H1 (cell line): ENCODE data around the gene HES1. TPM values are rescaled to one million over a fixed set of nuclear protein-coding genes. Genes with fewer than 3 reads are reported as not detected.
A peak's percentile ranks its signal among the peaks of the same experiment; 100 is the strongest.

Experiments
- CTCF ChIA-PET: fragments of 300-600 bp; sonication (Branson Sonifier 250); formaldehyde crosslinking; loops from one replicate; lab custom pipeline; 2021; ENCODE audit not compliant: partially characterized antibody; lab: Charles Lee
- POLR2A ChIA-PET: fragments of 300-600 bp; sonication (Branson Sonifier 250); formaldehyde crosslinking; loops from one replicate; lab custom pipeline; 2021; ENCODE audit warnings: inconsistent platforms; ENCODE audit not compliant: partially characterized antibody; lab: Charles Lee
- DNase-seq, 2 experiments: peaks; one replicate each; pipeline versions ENCODE4 v3.0.0 to v3.0.0-alpha.2; 2010 to 2022; ENCODE audit warnings: low spot score in 2 of 2, low read depth in 1 of 2, mixed read lengths in 1 of 2
- FAIRE-seq: peaks from 2 replicates; lab custom pipeline; 2011; peaks lifted over from hg19 to GRCh38; lab: Jason Lieb, UNC
- H2AFZ ChIP-seq: 2 replicates; pipeline ENCODE4 v1.8.1; 2012; ENCODE audit warnings: low read length, inconsistent platforms
- H2AK5ac ChIP-seq: 2 replicates; pipeline ENCODE4 v1.6.1; 2013; ENCODE audit warnings: low read depth, low read length
- H2BK120ac ChIP-seq: replicated peaks from 2 replicates; pipeline ENCODE3; 2013; ENCODE audit warnings: low read depth, low read length, inconsistent platforms
- H2BK12ac ChIP-seq: 2 replicates; pipeline ENCODE4 v1.6.1; 2013; ENCODE audit warnings: low read depth, low read length
- H2BK15ac ChIP-seq: 2 replicates; pipeline ENCODE4 v1.6.1; 2013; ENCODE audit warnings: low read length
- H2BK20ac ChIP-seq: 2 replicates; pipeline ENCODE4 v1.6.1; 2013; ENCODE audit warnings: low read length
- H2BK5ac ChIP-seq: 2 replicates; pipeline ENCODE4 v1.6.1; 2013; ENCODE audit warnings: low read depth, low read length
- H3K14ac ChIP-seq: 2 replicates; pipeline ENCODE4 v1.6.1; 2013; ENCODE audit warnings: inconsistent platforms; ENCODE audit not compliant: insufficient read length
- H3K18ac ChIP-seq: 2 replicates; pipeline ENCODE4 v1.6.1; 2013; ENCODE audit warnings: low read length; ENCODE audit errors: extremely low read depth
- H3K23ac ChIP-seq: 2 replicates; pipeline ENCODE4 v1.6.1; 2013; ENCODE audit warnings: inconsistent platforms; ENCODE audit not compliant: insufficient read length
- H3K23me2 ChIP-seq: 2 replicates; pipeline ENCODE4 v1.6.1; 2013; ENCODE audit warnings: low read depth, low read length
- H3K27ac ChIP-seq: 2 replicates; pipeline ENCODE4 v1.6.1; 2011; ENCODE audit warnings: low read depth, low read length, inconsistent platforms
- H3K27me3 ChIP-seq, 4 experiments: replicated peaks in 1 of 4; 1 replicate in 1 of 4; 2 replicates in 3 of 4; pipeline versions ENCODE4 v1.6.1 to v1.8.1; 2011 to 2013; ENCODE audit warnings: low read length in 3 of 4, mild to moderate bottlenecking in 3 of 4, inconsistent platforms in 2 of 4, mixed read lengths in 2 of 4, moderate library complexity in 1 of 4; ENCODE audit not compliant: control insufficient read depth in 3 of 4, insufficient read depth in 3 of 4; ENCODE audit errors: extremely low read depth in 1 of 4
- H3K36me3 ChIP-seq, 4 experiments: 2 replicates each; pipeline versions ENCODE4 v1.6.1 to v1.8.1; 2011 to 2013; ENCODE audit warnings: mild to moderate bottlenecking in 4 of 4, low read length in 3 of 4, moderate library complexity in 2 of 4, control low read depth in 1 of 4, inconsistent platforms in 1 of 4; ENCODE audit not compliant: insufficient read depth in 4 of 4, control insufficient read depth in 2 of 4
- H3K4ac ChIP-seq: replicated peaks from 2 replicates; pipeline ENCODE3; 2013; ENCODE audit warnings: low read length, low read depth, mixed read lengths, inconsistent platforms; ENCODE audit not compliant: insufficient read length
- H3K4me1 ChIP-seq, 4 experiments: replicated peaks in 1 of 4; 1 replicate in 1 of 4; 2 replicates in 3 of 4; pipeline versions ENCODE4 v1.6.1 to v1.8.1; 2011 to 2013; ENCODE audit warnings: low read length in 3 of 4, inconsistent platforms in 2 of 4, mixed read lengths in 1 of 4; ENCODE audit not compliant: insufficient read depth in 4 of 4, control insufficient read depth in 3 of 4
- H3K4me2 ChIP-seq, 2 experiments: 2 replicates each; pipeline versions ENCODE4 v1.6.1 to v1.8.1; 2011 to 2013; ENCODE audit warnings: low read depth in 2 of 2, low read length in 2 of 2, control low read depth in 1 of 2, inconsistent platforms in 1 of 2, mild to moderate bottlenecking in 1 of 2; ENCODE audit not compliant: insufficient read depth in 1 of 2
- H3K4me3 ChIP-seq, 4 experiments: fragments of 200-600, 300-600 bp in 1 of 4; sonication (generic), shearing (Covaris generic), sonication (Bioruptor Twin) in 1 of 4; 2 replicates each; pipeline versions ENCODE4 v1.5.1 to v1.8.1; 2011 to 2016; ENCODE audit warnings: low read length in 4 of 4, low read depth in 3 of 4, control low read depth in 2 of 4, inconsistent platforms in 2 of 4, mild to moderate bottlenecking in 2 of 4, mixed read lengths in 1 of 4, moderate library complexity in 1 of 4; ENCODE audit not compliant: insufficient read depth in 2 of 4; ENCODE audit errors: extremely low read depth in 1 of 4
- H3K56ac ChIP-seq: replicated peaks from 2 replicates; pipeline ENCODE3; 2013; ENCODE audit warnings: low read depth, mild to moderate bottlenecking, mixed read lengths, low read length, inconsistent platforms; ENCODE audit not compliant: insufficient read length
- H3K79me1 ChIP-seq: 2 replicates; pipeline ENCODE4 v1.6.1; 2013; ENCODE audit warnings: low read depth, low read length, control low read depth
- H3K79me2 ChIP-seq, 2 experiments: 2 replicates each; pipeline versions ENCODE4 v1.6.1 to v1.8.1; 2012 to 2013; ENCODE audit warnings: low read length in 2 of 2, mild to moderate bottlenecking in 2 of 2, inconsistent platforms in 1 of 2; ENCODE audit not compliant: insufficient read depth in 2 of 2, control insufficient read depth in 1 of 2
- H3K9ac ChIP-seq, 4 experiments: replicated peaks in 1 of 4; 1 replicate in 1 of 4; 2 replicates in 3 of 4; pipeline versions ENCODE4 v1.6.1 to v1.8.1; 2011 to 2013; ENCODE audit warnings: low read depth in 3 of 4, low read length in 3 of 4, control low read depth in 2 of 4, mild to moderate bottlenecking in 2 of 4, moderate library complexity in 2 of 4, inconsistent platforms in 1 of 4; ENCODE audit errors: extremely low read depth in 1 of 4
- H3K9me3 ChIP-seq, 2 experiments: 2 replicates each; pipeline versions ENCODE4 v1.6.1 to v1.8.1; 2012 to 2013; ENCODE audit warnings: mild to moderate bottlenecking in 2 of 2, moderate library complexity in 2 of 2, control low read depth in 1 of 2, inconsistent platforms in 1 of 2, low read depth in 1 of 2, low read length in 1 of 2, mixed read lengths in 1 of 2; ENCODE audit not compliant: insufficient read depth in 2 of 2
- H4K20me1 ChIP-seq, 2 experiments: replicated peaks in 1 of 2; 2 replicates each; pipeline versions ENCODE3 to v1.8.1; 2011 to 2013; ENCODE audit warnings: inconsistent platforms in 2 of 2, low read length in 2 of 2, mild to moderate bottlenecking in 1 of 2; ENCODE audit not compliant: insufficient read depth in 2 of 2, control insufficient read depth in 1 of 2
- H4K5ac ChIP-seq: 2 replicates; pipeline ENCODE4 v1.6.1; 2013; ENCODE audit warnings: low read length, low read depth, mixed read lengths, inconsistent platforms; ENCODE audit not compliant: insufficient read length
- H4K8ac ChIP-seq: 2 replicates; pipeline ENCODE4 v1.8.0; 2013; ENCODE audit warnings: mild to moderate bottlenecking, moderate library complexity, low read length, inconsistent platforms; ENCODE audit not compliant: insufficient read depth; ENCODE audit errors: extremely low read depth
- H4K91ac ChIP-seq: replicated peaks from 2 replicates; pipeline ENCODE3; 2013; ENCODE audit warnings: low read length, mixed read lengths, inconsistent platforms; ENCODE audit not compliant: insufficient read length
- CBX5 ChIP-seq: fragments of 300-800, 300-1000 bp; sonication (generic); IDR thresholded peaks from 2 replicates; pipeline ENCODE4 v1.7.1; 2016; ENCODE audit warnings: antibody characterized with exemption, low read length, low read depth
- E2F6 ChIP-seq: IDR thresholded peaks from 2 replicates; pipeline ENCODE4 v1.6.1; 2012; ENCODE audit warnings: inconsistent platforms
- HDAC2 ChIP-seq, 2 experiments: fragments of 300-600 bp in 1 of 2; sonication (generic) in 1 of 2; IDR thresholded peaks; 2 replicates each; pipeline ENCODE4 v1.6.1; 2011 to 2012; ENCODE audit warnings: low read depth in 2 of 2, low read length in 2 of 2, mild to moderate bottlenecking in 2 of 2, moderate library complexity in 2 of 2, borderline replicate concordance in 1 of 2, inconsistent platforms in 1 of 2
- HDAC6 ChIP-seq: IDR thresholded peaks from one replicate; pipeline ENCODE4 v1.7.1; 2012; ENCODE audit warnings: low read depth, mild to moderate bottlenecking, inconsistent platforms, low read length, moderate library complexity
- NANOG ChIP-seq: IDR thresholded peaks from 2 replicates; pipeline ENCODE4 v1.6.1; 2011; ENCODE audit warnings: low read length, low read depth, mild to moderate bottlenecking, inconsistent platforms; ENCODE audit not compliant: insufficient read depth, poor library complexity, severe bottlenecking
- RAD21 ChIP-seq, 2 experiments: IDR thresholded peaks in 1 of 2; conservative IDR thresholded peaks in 1 of 2; 2 replicates each; pipeline ENCODE4 v1.6.1; 2011; ENCODE audit warnings: low read depth in 2 of 2, low read length in 2 of 2, improper control_type of control experiment in 1 of 2, inconsistent platforms in 1 of 2, mild to moderate bottlenecking in 1 of 2, moderate library complexity in 1 of 2
- RFX5 ChIP-seq: IDR thresholded peaks from 2 replicates; pipeline ENCODE4 v1.6.1; 2011; ENCODE audit warnings: low read depth, low read length, improper control_type of control experiment, borderline replicate concordance
- RNF2 ChIP-seq: fragments of 200-900, 300-1000 bp; sonication (generic); IDR thresholded peaks from 2 replicates; pipeline ENCODE4 v1.7.1; 2016; ENCODE audit warnings: borderline replicate concordance, low read depth, mild to moderate bottlenecking, antibody characterized with exemption, low read length; ENCODE audit not compliant: poor library complexity, severe bottlenecking; ENCODE audit errors: missing control alignments
- WGBS, 2 experiments: shearing (Covaris generic) in 1 of 2; methylation state at CpG; one replicate each; pipeline versions ENCODE4 v1.1.6 to v1.1.7; 2013 to 2015; ENCODE audit warnings: low lambda C conversion rate in 2 of 2, mixed read lengths in 2 of 2, inconsistent platforms in 1 of 2, low coverage in 1 of 2, missing lambda C conversion rate in 1 of 2; ENCODE audit not compliant: insufficient replicate concordance in 2 of 2, insufficient coverage in 1 of 2, insufficient read length in 1 of 2; ENCODE audit errors: extremely low coverage in 1 of 2, missing lambda C conversion rate in 1 of 2; 5-methylcytosine and 5-hydroxymethylcytosine counted together
- polyA plus RNA-seq, 7 experiments: library from polyadenylated mRNA; depleted of rRNA in 3 of 7; stranded (reverse) in 5 of 7; unstranded in 2 of 7; fragments of >200 nt in 5 of 7; fragments of 200-250 nt in 2 of 7; gene quantifications; 1 replicate in 5 of 7; 2 replicates in 1 of 7; 4 replicates in 1 of 7; pipeline versions ENCODE4 v1.2.1 to v1.2.3, GENCODE V29; 2011 to 2013; ENCODE audit warnings: missing spikeins in 2 of 7, mixed read lengths in 2 of 7
- total RNA-seq: library from RNA; stranded (reverse); fragmentation: NEBNext Ultra II Directional; extraction: Animal tissue kit (Norgen Biotek cat#: 25700); gene quantifications from 2 replicates; pipeline ENCODE4 v1.2.1, GENCODE V29; 2021

Gene HES1
- total and polyA plus RNA-seq, 2 of the 8 experiments (the other 6 are each of a cell fraction or from before 2014, with no cell fraction given), result 7.9 to 12.9 TPM

GRCh38 chr3:194098081-194098842 lies 37.7 kb upstream of the HES1 start:
- Histone ChIP-seq H3K56ac (no peak overlapping the region), H3K23me2 (no peaks in the 10 kb centered on the region), H3K79me2 (no peaks in the 10 kb centered on the region), H4K8ac (no peak overlapping the region), H2AK5ac (no peak overlapping the region), H3K4ac (no peak overlapping the region), H3K27me3 (no peaks in the 10 kb centered on the region; a peak in 1 of 7 replicates), H2BK5ac (peak overlapping the region; percentile 48; the same call in 1 of the 2 replicates), H2AFZ (peak overlapping the region; percentile 90), H4K5ac (no peak overlapping the region), H3K14ac (no peak overlapping the region), H4K20me1 (no peaks in the 10 kb centered on the region), H2BK120ac (no peak overlapping the region), H4K91ac (peak overlapping the region; percentile 14), H2BK20ac (0 out of 2 replicates have a peak overlapping the region, but pooled peaks have one; percentile 43), H3K4me2 (no peak overlapping the region), H3K18ac (no peak overlapping the region), H3K79me1 (no peaks in the 10 kb centered on the region), H3K4me1 (peaks cover 0 to 12% (median 0%) of the 10 kb centered on the region in 4 experiments; a peak in 4 of 7 replicates), H3K9me3 (no peaks in the 10 kb centered on the region), H2BK12ac (no peak overlapping the region), H3K9ac (no peak overlapping the region), H3K27ac (no peak overlapping the region), H3K4me3 (no peak overlapping the region), H3K23ac (no peak overlapping the region), H2BK15ac (no peak overlapping the region), H3K36me3 (no peaks in the 10 kb centered on the region)
- DNase-seq, result no peak
- 67% methylated on average over 10 of the region's 10 CpGs; no CpG with 5 or more reads in 1 of the 2 experiments for WGBS, 2 experiments
- ChIA-PET CTCF (interaction anchor here (0.7 to 1.9 kb wide), 5 partner anchors 8 to 317 kb away, joined by 3 to 7 read pairs (median 3); no protein-coding TSS in a partner anchor), POLR2A (interaction anchor here (1.4 kb wide), 1 partner anchor 37 kb away, joined by 3 read pairs; no protein-coding TSS in a partner anchor)
- no peak for FAIRE-seq
- TF ChIP-seq HDAC6 (no peak), CBX5 (no peak), NANOG (no peak), HDAC2 (IDR thresholded peaks at IDR 0.05; ENCODE audit: borderline replicate concordance in 1 of 2, low read depth in 2 of 2, low read length in 2 of 2) (no peak), RNF2 (no peak), E2F6 (no peak), RFX5 (no peak), RAD21 (IDR thresholded peaks at IDR 0.05 in 1 of 2, conservative IDR thresholded peaks at IDR 0.05 in 1 of 2; ENCODE audit: low read depth in 2 of 2, low read length in 2 of 2) (no peak)
